OCI-LY7 (cell line): ENCODE data around the gene LRP2. TPM values are rescaled to one million over a fixed set of nuclear protein-coding genes. Genes with fewer than 3 reads are reported as not detected.

ENCODE experiments used
- BruUV-seq: library from RNA; stranded (reverse); fragments of 400-500 nt; replicated peaks from 2 replicates; lab custom pipeline; 2021; lab: Mats Ljungman, UMichigan
- CTCF ChIA-PET: fragments of 300-600 bp; sonication (Branson Sonifier 250); formaldehyde crosslinking; loops from one replicate; lab custom pipeline; 2022; ENCODE audit warnings: antibody characterized with exemption; ENCODE audit not compliant: unreplicated experiment; lab: Charles Lee
- POLR2A ChIA-PET: fragments of 300-600 bp; sonication (Branson Sonifier 250); formaldehyde crosslinking; loops from one replicate; lab custom pipeline; 2022; ENCODE audit warnings: antibody characterized with exemption; lab: Charles Lee
- DNase-seq: peaks from one replicate; pipeline ENCODE4 v3.0.0-alpha.2; 2015; ENCODE audit warnings: low spot score
- H2AFZ ChIP-seq: fragments of 200-600 bp; sonication (generic), shearing (Covaris generic); 2 replicates; pipeline ENCODE4 v1.6.1; 2014; ENCODE audit warnings: mild to moderate bottlenecking, antibody characterized with exemption, low read length, moderate library complexity
- H3K27ac ChIP-seq: fragments of 200-600 bp; sonication (generic); 2 replicates; pipeline ENCODE4 v1.5.1; 2014; ENCODE audit warnings: mixed run types, low read depth, mild to moderate bottlenecking, moderate library complexity, low read length, inconsistent platforms; ENCODE audit not compliant: poor library complexity, severe bottlenecking
- H3K36me3 ChIP-seq: fragments of 200-600 bp; sonication (generic); 2 replicates; pipeline ENCODE4 v1.6.1; 2014; ENCODE audit warnings: mild to moderate bottlenecking, antibody characterized with exemption, low read length, moderate library complexity, mixed read lengths; ENCODE audit not compliant: insufficient read depth
- H3K4me1 ChIP-seq: fragments of 200-600 bp; sonication (generic); 2 replicates; pipeline ENCODE4 v1.5.1; 2014; ENCODE audit warnings: mild to moderate bottlenecking, low read length; ENCODE audit not compliant: insufficient read depth, poor library complexity, severe bottlenecking
- H3K4me2 ChIP-seq: fragments of 200-600 bp; sonication (generic); 2 replicates; pipeline ENCODE4 v1.6.1; 2014; ENCODE audit warnings: mild to moderate bottlenecking, low read length
- H3K4me3 ChIP-seq: fragments of 200-600 bp; sonication (generic); 2 replicates; pipeline ENCODE4 v1.5.1; 2014; ENCODE audit warnings: mild to moderate bottlenecking, low read depth, low read length; ENCODE audit not compliant: poor library complexity, severe bottlenecking
- H3K79me2 ChIP-seq: fragments of 200-600 bp; sonication (generic); 2 replicates; pipeline ENCODE4 v1.6.1; 2016; ENCODE audit warnings: low read depth, mild to moderate bottlenecking, low read length, moderate library complexity, mixed read lengths; ENCODE audit not compliant: insufficient read depth
- H3K9me2 ChIP-seq: fragments of 200-600 bp; sonication (generic); 2 replicates; pipeline ENCODE4 v1.6.1; 2016; ENCODE audit warnings: mild to moderate bottlenecking, low read length, mixed read lengths; ENCODE audit not compliant: insufficient read depth
- H3K9me3 ChIP-seq: fragments of 200-600 bp; sonication (generic); 2 replicates; pipeline ENCODE4 v1.6.1; 2014; ENCODE audit warnings: mild to moderate bottlenecking, mixed run types, low read length, mixed read lengths
- H4K20me1 ChIP-seq: fragments of 200-600 bp; sonication (generic); 2 replicates; pipeline ENCODE4 v1.6.1; 2014; ENCODE audit warnings: mild to moderate bottlenecking, antibody characterized with exemption, low read length, moderate library complexity, mixed read lengths; ENCODE audit not compliant: insufficient read depth
- CTCF ChIP-seq: fragments of 200-600 bp; sonication (generic); conservative IDR thresholded peaks from 2 replicates; pipeline ENCODE4 v1.5.1; 2014; ENCODE audit warnings: mild to moderate bottlenecking, antibody characterized with exemption, low read length, moderate library complexity, mixed read lengths
- EZH2phosphoT487 ChIP-seq: fragments of 200-600 bp; sonication (generic); IDR thresholded peaks from 2 replicates; pipeline ENCODE4 v1.6.1; 2018; ENCODE audit warnings: low read depth, borderline replicate concordance, mild to moderate bottlenecking, mixed run types, antibody characterized with exemption, low read length, moderate library complexity, mixed read lengths
- intact Hi-C: fragments of 100-400 bp; cut with micrococcal nuclease; formaldehyde crosslinking; loops from one replicate; pipeline ENCODE4 v1.10.0; 2022; ENCODE audit not compliant: unreplicated experiment
- total RNA-seq, 2 experiments: library from RNA; depleted of rRNA in 1 of 2; stranded (reverse); fragments of >200 nt in 1 of 2; shearing (Covaris generic) in 1 of 2; gene quantifications; 2 replicates each; pipeline ENCODE4 v1.2.3, GENCODE V29; 2014 to 2022

LRP2 gene
- total RNA-seq, 2 experiments from 2014 or later: 0.89 TPM; not detected in 1

- no TSS peak for BruUV-seq
- H3K4me2 ChIP-seq: no peak overlapping the region
- no peaks in the 10 kb centered on the region for H3K36me3 ChIP-seq
- no peaks in the 10 kb centered on the region for H3K4me1 ChIP-seq
- ChIA-PET POLR2A (interaction anchor here (0.6 to 0.7 kb wide), 2 partner anchors 35 to 230 kb away, joined by 3 read pairs; no protein-coding TSS in a partner anchor), CTCF (no interaction called here)
- no peaks in the 10 kb centered on the region for H3K9me2 ChIP-seq
- H3K79me2 ChIP-seq: no peaks in the 10 kb centered on the region
- no peak overlapping the region for H2AFZ ChIP-seq
- H3K27ac ChIP-seq: no peak overlapping the region
- no peaks in the 10 kb centered on the region for H4K20me1 ChIP-seq
- no peak for TF ChIP-seq CTCF
- no peaks in the 10 kb centered on the region for H3K9me3 ChIP-seq
- DNase-seq: no peak
- H3K4me3 ChIP-seq: no peak overlapping the region
- intact Hi-C loops: no loop called here
Observed at GRCh38 chr2:169189132-169189531, 173.2 kb downstream of the LRP2 start.

DNA sequence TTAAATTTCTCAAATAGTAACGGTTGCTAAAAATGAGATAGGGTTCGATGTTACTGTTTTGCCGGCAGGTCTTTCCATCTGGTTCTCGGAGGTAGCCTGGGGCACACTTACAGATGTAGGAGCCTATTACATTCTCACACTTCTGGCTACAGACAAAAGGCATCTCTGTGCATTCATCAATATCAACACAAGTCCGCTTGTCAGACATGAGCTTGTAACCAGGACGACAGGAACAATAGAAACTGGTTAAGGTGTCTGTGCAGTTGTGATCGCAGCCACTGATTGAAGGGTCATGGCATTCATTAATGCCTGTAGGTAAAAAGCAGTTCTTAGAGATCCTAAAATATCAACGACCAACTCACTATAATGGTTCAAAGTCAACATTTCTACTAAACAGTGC lies 176.6 kb downstream of the LRP2 start:
- BruUV-seq: no TSS peak
- Histone ChIP-seq H3K4me2 (no peak overlapping the region), H3K4me1 (no peaks in the 10 kb centered on the region), H2AFZ (no peak overlapping the region), H3K79me2 (no peaks in the 10 kb centered on the region), H3K27ac (no peak overlapping the region), H3K36me3 (no peaks in the 10 kb centered on the region), H3K4me3 (no peak overlapping the region), H3K9me3 (no peaks in the 10 kb centered on the region), H4K20me1 (no peaks in the 10 kb centered on the region), H3K9me2 (no peaks in the 10 kb centered on the region)
- ChIA-PET POLR2A (interaction anchor here (0.6 kb wide), 1 partner anchor 9 kb away, joined by 3 read pairs; no protein-coding TSS in a partner anchor), CTCF (no interaction called here)
- DNase-seq: no peak
- intact Hi-C loops: no loop called here
- no peak for TF ChIP-seq EZH2phosphoT487
- no peak for TF ChIP-seq CTCF

DNA sequence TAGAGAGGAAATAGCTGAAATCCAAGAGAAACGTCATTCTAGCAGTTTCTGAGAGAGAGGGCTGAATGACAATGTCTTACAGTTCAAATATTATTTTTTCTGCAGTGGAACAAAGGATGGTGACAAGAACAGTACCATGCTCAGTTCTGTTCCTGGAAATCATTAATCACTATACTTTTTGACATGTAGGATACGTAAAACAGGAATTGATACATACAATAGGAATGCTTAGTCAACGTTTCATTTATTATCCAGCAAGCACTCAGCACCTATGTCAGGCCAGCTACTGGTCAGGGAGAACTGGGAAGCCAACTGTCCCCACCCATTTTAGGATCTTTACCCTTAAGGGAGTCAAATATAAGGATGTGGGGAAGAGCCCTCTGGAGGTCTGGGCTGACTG lies 178.3 kb downstream of the LRP2 start:
- no peaks in the 10 kb centered on the region for H4K20me1 ChIP-seq
- ChIA-PET POLR2A (no interaction called here), CTCF (no interaction called here)
- TF ChIP-seq EZH2phosphoT487: no peak
- no peak for TF ChIP-seq CTCF
- H3K36me3 ChIP-seq: no peaks in the 10 kb centered on the region
- no peaks in the 10 kb centered on the region for H3K79me2 ChIP-seq
- no peaks in the 10 kb centered on the region for H3K9me3 ChIP-seq
- no peak for DNase-seq
- no peak overlapping the region for H2AFZ ChIP-seq
- intact Hi-C loops: no loop called here
- H3K9me2 ChIP-seq: no peaks in the 10 kb centered on the region; the same call in 1 of the 2 replicates
- BruUV-seq: no TSS peak
- H3K4me3 ChIP-seq: no peak overlapping the region
- H3K4me2 ChIP-seq: no peak overlapping the region
- H3K4me1 ChIP-seq: no peaks in the 10 kb centered on the region
- H3K27ac ChIP-seq: no peak overlapping the region
